CD4-positive, alpha-beta T cell treated with Interleukin-21 for 1 hour (primary cell): ENCODE results near the gene RFESD.
"Not testable (repeated sequence)": the region's sequence is repeated elsewhere in the genome, so short reads cannot be mapped to it uniquely, and the experiment has no call there.

Experiments
- DNase-seq: peaks from one replicate; pipeline ENCODE4 v3.0.0-alpha.2; 2020

Gene RFESD

DNA sequence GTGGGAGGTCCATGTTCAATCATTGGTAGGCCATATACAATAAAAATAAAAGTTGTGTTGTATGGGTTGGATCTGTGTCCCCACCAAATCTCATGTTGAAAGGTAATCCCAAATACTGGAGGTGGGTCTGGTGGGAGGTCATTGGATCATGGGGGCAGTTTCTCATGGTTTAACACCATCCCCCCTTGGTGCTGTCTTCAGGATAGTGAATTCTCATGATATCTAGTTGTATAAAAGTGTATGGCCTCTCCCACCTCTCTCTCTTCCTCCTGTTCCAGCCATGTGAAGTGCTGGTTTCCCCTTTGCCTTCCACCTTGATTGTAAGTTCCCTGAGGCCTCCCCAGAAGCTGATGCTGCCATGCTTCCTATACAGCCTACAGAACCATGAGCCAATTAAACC, 21.1 kb downstream of the RFESD start:
- no peak for DNase-seq

DNA sequence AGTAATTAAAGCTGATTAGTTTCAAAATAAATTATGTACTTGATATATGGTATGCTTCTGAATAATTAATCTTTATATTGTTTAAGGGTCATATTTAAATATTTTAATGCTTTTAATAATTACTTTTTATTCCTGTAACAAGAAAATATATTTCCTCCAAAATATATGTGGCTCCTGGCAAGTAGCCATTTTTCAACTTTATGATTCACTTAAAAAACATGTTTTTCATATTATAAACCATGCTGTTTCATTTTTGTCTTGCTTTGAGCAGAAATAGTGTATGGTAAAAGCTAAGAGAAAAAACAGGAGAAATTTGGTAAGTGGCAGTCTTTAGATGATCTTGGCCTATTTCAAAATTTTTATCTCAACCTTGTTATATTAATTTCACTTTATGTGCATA, 21.6 kb downstream of the RFESD start:
- DNase-seq, result no peak

DNA sequence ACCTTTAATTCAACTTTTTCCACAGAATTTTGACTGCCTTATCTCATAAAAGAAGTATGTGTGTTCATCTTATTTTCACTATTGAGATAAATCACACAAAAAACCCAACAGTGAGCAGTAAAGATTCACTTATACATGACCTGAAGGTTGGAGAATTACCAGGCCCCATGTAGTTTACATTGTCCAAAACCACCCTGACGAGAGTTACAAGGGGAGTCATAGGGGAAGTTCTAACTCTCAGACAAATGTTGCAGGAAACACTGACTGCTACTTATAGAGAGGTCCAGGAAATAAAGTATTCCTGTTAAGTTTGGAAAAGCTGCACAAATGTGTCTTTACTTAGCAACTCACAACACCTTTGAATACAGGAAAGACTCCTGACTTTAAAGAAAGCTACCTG, 22.2 kb downstream of the RFESD start:
- DNase-seq, result no peak

DNA sequence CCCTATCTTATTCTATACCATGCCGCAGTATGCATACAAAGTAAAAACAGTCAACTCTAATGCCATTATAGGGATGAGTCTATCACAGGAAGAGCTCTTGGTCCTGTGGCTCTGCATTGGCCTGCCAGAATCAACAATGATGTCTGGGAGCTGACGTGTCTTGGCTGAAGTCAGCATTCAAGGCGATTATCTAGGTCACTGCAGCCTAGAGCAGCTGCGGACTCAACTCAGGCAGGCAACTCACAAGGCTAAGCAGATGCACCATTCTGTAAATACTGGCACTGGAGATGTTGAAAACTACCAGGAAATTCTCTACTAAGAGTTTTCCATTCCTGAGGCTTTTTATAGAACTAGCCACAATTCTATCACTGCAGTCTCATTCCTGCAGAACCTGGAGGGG, 23.0 kb downstream of the RFESD start:
- no peak for DNase-seq

DNA sequence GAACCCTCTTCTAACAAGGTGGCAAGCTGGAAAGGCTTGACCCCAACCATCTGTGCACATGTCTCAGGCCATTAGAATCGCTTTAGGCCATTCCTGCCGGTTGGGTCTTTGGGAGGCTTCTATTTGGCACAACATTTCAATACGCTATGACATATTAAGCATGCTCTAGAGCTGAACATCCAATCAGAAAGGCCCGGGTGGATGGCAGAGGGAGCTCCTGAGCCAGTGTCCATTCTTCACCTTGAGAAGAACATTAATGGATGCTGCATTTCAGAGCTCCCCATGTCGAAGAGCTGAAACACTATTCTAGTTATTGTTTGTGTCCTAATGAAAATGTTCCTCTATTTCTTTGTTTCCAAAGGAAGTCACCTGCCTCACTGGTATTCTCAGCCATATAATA, 23.4 kb downstream of the RFESD start:
- no peak for DNase-seq

DNA sequence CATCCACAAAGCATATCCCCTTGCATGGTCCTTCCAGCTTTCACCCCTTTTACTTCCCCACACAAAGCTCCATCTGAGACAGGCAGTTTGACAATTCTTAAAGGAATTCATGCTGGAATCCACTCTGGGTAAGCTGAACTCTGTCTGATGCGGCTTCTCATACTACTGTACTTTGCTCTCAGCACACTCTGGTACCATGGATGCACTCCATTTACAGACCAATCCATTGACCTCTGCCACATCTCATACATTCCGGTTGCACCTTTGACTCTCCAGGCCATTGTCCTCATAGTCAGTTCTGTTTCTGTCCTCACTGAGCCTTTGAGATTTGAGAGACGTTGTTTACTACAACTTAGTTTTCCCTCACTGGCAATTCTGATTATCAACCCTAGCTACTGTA, 24.0 kb downstream of the RFESD start:
- no peak for DNase-seq

DNA sequence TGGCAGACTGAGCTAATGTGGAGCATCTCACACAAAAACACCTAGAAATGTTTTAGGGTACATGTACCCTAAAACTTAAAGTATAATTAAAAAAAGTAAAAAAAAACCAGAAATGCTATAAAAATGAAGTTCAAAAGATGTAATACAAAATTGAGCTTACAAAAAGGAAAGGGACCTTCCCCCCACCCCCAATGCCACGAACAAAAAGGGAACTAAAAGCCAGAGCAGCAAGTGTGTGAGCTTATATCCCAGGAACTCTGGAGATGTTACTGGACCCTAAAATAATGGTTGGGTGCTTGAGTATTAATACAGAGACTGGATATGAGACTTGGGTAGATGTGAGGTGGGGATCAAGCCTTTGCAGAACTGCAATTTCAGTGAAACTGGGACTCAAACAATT, 25.2 kb downstream of the RFESD start:
- no peak for DNase-seq

DNA sequence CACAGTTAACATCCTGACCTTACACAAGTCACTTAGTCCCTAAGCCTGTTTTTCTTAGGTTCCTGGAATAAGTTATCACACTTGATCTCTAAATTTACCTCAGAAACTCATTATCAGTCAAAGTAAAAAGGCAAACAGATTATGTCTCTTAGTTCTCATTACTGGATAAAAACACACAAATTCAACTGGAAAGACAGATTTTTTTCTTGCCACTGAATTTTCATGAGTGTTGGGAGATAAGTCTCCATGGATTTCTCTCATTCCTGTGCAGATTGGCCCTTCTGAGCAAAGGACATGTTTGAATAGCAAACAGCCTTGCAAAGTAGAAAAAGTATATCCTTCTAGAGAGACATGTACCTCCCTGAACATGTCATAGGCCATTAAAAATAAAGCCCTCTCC, 26.1 kb downstream of the RFESD start:
- DNase-seq, result no peak

DNA sequence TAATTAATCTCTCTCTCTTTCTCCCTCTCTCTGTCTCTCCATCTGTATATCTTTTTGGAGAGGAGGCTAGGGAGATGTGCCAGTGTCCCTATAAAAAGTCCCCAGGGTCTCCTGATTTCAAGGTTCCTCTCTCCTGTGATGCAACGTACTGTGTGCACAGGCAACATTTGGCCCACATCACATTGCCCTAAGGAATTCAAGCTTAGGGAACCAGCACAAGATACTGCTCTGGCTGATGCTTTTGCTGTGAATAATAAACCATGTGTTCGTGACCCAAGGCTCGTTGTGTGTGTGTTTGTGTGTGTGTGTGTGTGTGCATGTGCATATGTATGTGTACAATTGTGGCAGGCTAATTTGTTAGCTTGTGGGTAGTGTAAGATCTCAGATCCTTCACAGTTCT, 26.5 kb downstream of the RFESD start:
- DNase-seq, result no peak

DNA sequence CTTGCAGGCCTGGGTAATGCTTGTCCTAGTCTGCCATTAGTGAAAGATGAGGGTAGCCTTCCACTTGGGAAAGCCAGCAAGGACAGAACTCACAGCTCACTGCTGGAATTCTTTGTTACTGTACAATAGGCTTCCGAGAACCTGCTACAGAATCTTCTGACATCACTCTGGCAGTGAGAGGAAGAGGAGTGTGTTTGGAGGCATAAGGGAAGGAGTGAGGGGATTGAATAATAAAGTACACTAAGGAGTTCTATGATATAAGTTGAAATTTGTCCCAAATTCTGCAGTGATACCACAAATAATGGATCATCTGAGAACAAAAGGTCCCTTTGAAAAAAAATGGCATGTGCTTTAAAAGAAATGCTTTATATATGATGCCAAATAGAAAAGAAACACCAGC, 36.3 kb downstream of the RFESD start, which contains the start of gene SPATA9:
Gene SPATA9 (minus strand): TSS at position 101 of the 400 bp plus-strand sequence. CDS start 137 bp downstream, outside the sequence.
- no peak for DNase-seq

DNA sequence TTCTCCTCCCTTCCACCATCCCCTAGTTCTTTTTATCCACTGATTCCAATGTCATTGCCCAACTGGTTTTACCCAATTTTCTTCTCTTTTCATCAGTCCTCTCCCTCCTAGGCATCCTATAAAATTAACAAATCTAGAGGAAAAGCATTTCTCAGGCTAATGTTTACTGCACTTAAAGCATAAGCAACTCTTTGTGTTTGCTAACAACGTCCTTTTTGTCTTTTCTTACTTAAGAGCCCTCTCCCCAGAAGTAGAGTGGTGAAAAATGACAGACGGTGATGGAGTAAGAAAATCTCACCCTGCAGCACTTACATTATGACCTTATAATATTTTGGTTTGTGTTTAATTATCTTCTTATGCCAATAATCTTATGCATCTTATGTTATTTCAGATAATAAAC, 37.8 kb downstream of the RFESD start:
- DNase-seq, result no peak

DNA sequence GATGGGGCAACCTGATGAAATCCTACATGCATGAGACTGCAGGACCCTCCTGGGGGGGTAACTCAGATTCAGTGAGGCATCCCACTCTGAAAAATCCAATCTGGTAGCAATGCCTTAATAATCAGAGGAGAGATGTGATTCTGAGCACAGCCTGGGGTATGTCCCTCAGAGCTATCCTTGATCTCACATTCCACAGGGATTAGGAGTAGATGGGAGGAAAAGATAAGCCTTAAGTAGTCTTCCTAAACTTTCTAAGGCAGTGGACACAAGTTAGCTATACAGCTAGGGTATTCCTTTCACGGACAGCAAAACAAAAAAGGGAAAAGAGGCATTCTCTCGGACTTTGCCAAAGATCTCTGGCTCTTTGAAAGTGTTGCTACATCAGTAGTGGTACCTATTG, 40.1 kb downstream of the RFESD start:
- no peak for DNase-seq

DNA sequence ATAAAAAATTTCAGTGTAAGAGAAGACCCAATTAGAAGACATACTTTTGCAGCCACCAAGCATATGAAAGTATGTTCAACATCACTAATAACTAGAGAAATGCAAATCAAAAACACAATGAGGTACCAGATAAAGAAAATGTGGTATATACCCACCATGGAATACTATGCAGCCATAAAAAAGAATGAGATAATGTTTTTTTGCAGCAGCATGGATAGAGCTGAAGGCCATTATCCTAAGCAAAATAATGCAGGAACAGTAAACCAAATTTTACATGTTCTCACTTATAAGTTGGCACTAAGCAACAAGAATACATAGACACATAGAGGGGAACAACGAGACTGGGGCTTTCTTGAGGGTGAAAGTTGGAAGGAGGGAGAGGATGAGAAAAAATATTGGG, 43.1 kb downstream of the RFESD start:
- no peak for DNase-seq

DNA sequence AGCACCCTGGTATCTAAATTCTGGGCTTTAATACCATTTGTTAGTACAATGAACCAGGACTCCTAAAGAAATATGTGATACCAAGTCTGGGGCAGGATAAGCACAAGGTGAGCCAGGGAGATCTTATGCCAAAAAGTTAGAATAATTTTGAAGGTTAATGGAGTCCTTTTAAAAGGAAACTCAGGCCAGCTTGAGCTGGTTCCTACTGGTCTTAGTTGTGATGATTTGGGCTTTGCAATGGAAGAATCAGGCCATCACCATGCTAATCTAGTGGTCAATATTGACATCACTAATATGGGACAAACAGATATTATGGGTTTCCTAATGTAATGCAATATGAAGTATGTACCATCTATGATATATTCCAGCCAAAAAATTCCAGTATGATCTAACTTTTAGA, 43.8 kb downstream of the RFESD start:
- DNase-seq, result no peak

DNA sequence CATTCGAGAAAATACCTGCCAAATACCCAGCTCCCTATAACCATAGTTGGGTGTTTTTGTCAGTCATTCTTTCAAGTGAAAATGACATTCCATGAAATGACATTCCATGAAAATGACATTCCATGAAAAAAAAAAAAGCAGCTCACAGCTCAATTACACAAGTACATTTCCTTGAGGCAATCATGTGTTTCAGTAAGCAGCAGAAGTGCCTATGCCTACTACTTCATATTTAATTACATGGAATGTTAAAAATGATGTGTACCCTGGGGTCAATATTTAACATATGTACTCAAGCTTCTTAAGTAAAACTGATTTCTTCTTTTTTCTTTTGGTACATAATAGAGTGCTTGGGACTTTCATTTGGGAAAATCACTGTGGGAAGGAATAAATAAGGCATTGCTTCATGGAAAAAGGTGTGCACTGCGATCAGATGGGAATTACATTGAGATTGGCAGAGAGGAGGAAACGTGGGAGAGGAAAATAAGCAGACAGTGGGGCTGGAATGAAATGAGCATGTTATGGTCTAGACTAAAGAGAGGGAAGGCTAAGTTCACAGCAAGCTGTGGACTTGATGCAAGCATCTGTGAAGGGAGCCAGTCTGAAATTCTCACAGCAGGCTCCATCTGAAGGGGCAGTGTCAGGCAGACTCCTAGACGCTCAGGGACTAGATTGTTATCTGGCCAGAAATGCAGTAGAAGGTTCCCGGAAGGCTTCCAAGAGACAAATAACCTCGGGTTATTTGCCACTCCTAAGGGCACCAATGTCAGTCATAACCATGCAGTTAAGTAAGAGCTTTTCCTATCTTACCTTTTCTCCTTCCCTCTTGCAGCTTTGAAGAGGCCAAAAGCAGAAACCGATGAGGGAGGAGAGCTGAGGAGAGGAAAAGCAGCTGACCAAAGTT, 51.5 kb downstream of the RFESD start:
- DNase-seq, result no peak

DNA sequence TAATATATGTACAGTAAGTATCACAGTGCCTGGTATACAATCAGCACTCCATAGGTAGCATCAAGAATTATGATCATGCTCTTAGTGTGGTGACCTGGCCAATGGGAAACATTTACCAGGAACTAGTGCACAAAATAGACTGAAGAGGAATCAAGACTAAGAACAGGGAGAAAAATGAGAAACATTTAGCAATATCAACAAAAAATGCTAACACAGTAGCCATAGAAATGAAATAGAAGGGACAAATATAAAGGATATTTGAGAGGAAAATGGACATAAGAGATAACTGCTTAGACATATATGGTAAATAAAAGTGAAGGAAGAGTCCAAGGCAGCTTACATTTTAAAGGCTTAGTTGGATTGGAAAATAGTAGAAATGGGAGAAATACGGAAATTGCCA, 52.8 kb downstream of the RFESD start:
- no peak for DNase-seq

DNA sequence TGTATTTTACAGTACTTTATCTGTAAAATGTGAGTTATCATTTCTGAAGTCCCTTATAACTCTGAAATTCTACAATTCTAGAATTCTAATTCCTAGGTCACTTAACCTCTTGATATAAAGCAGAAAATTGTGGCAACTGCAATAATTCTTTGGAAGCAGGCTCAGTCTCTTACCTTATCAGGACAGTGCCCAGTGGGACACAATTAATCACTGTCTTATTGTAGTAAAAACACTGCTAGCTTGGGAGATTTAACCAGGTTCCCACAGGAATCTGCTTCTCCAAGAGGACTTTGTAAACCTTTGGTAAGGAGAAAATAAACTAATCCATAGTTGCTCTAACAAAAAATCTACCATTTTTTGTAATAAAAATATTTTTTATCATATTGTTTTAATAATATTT, 54.5 kb downstream of the RFESD start:
- DNase-seq, result no peak

DNA sequence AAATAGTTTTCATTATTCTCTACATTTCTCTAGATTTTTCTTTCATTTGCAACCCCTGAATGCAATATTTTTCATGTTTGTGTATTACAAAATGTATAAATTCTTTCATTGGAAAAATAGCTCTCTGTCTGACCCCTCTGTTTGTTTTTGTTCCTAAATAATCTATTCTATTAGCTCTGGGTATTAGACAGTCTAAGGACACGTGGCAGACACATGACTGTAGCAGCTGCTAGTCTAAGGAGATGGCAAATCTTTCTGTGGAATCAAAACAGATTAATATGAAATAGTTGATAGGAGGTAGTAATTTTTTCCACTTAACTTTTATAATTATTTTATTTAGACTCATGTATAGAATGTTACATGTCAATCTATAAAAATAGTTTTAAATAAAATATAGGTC, 57.6 kb downstream of the RFESD start:
- no peak for DNase-seq

DNA sequence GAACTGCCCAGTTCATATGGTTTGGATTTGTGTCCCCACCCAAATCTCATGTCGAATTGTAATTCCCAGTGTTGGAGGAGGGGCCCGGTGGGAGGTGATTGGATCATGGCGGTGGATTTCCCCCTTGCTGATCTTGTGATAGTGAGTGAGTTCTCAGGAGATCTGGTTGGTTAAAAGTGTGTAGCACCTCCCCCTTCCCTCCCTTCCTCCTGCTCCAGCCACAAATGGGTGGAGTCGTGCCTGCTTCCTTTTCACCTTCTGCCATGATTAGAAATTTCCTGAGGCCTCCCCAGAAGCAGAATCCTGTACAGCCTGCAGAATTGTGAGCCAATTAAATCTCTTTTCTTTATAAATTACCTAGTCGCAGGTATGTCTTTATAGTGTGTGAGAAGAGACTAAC, 59.6 kb downstream of the RFESD start:
- DNase-seq, result not testable (repeated sequence)

DNA sequence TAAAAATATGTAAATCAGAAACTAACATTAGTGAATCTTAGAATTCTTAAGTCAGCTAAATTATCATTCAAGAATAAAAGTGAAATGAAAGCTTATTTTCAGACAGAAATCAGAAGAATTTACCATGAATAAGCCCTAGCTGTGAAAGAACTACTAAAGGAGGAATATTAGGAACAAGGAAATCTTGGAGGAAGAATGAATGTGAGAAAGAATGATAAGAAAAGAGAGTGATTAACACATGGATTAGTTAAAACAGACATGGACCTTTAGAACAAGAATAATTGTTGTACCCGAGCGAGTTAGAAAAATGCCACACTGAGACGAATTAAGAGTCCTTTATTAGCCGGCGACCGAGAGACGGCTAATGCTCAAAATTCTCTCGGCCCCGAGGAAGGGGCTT, 60.5 kb downstream of the RFESD start:
- no peak for DNase-seq
